Astrocyte (in vitro differentiated cells and primary cell): ENCODE data around the gene DNAH2.

Experiments used
- CTCF ChIP-seq: IDR thresholded peaks from 2 replicates; pipeline ENCODE4 v1.5.1; 2011; ENCODE audit warnings: low read depth, mild to moderate bottlenecking, inconsistent platforms, low read length, moderate library complexity; ENCODE audit not compliant: insufficient read depth
- EZH2 ChIP-seq: IDR thresholded peaks from 2 replicates; pipeline ENCODE4 v1.6.1; 2012; ENCODE audit warnings: mild to moderate bottlenecking, low read length, inconsistent platforms; ENCODE audit not compliant: insufficient read depth

- no peak for TF ChIP-seq CTCF
- TF ChIP-seq EZH2 = no peak
These were observed 8.5 kb upstream of the DNAH2 start for GRCh38 chr17:7709031-7709430.
